WTC11 (cell line): ENCODE results near the gene NLRP5. TPM values are rescaled to one million over a fixed set of nuclear protein-coding genes. Genes with fewer than 3 reads are reported as not detected.

Experiments
- ATAC-seq: fragments of 200-7000 bp; cut with Tn5 transposase; 2 replicates; pipeline ENCODE4 v1.10.0; 2021; ENCODE audit warnings: mild to moderate bottlenecking, moderate library complexity
- CTCF ChIA-PET: fragments of 300-600 bp; sonication (Branson Sonifier 250); formaldehyde crosslinking; loops from one replicate; lab custom pipeline; 2021; ENCODE audit warnings: antibody characterized with exemption; lab: Charles Lee
- POLR2A ChIA-PET: fragments of 350-600 bp; sonication (Branson Sonifier 250); formaldehyde crosslinking; loops from one replicate; lab custom pipeline; 2021; ENCODE audit warnings: antibody characterized with exemption; lab: Charles Lee
- DNase-seq: peaks from one replicate; pipeline ENCODE4 v3.0.0; 2021; ENCODE audit warnings: low spot score
- H3K27ac Mint-ChIP-seq: 2 replicates; pipeline ENCODE4 v1.8.0; 2021; ENCODE audit warnings: mixed read lengths
- H3K27me3 Mint-ChIP-seq: 2 replicates; pipeline ENCODE4 v1.8.0; 2021; ENCODE audit warnings: low read depth, mild to moderate bottlenecking, moderate library complexity, mixed read lengths
- H3K36me3 Mint-ChIP-seq: 2 replicates; pipeline ENCODE4 v1.8.0; 2021; ENCODE audit warnings: mixed read lengths
- H3K4me1 Mint-ChIP-seq: 2 replicates; pipeline ENCODE4 v1.8.0; 2022; ENCODE audit warnings: mixed read lengths
- H3K4me3 Mint-ChIP-seq: 2 replicates; pipeline ENCODE4 v1.8.0; 2021; ENCODE audit warnings: mild to moderate bottlenecking, moderate library complexity, mixed read lengths
- H3K9me3 Mint-ChIP-seq: 2 replicates; pipeline ENCODE4 v1.8.0; 2021; ENCODE audit warnings: mixed read lengths
- CREB1 ChIP-seq: sonication (generic); formaldehyde crosslinking; IDR thresholded peaks from 2 replicates; pipeline ENCODE4 v1.8.0; 2023; ENCODE audit warnings: mild to moderate bottlenecking, missing genetic modification reagents
- CREM ChIP-seq: sonication (generic); formaldehyde crosslinking; IDR thresholded peaks from 2 replicates; pipeline ENCODE4 v1.8.1; 2022; ENCODE audit warnings: mild to moderate bottlenecking, missing genetic modification reagents, moderate library complexity
- ELF4 ChIP-seq: sonication (generic); formaldehyde crosslinking; IDR thresholded peaks from 2 replicates; pipeline ENCODE4 v1.8.1; 2022; ENCODE audit warnings: low read depth, mild to moderate bottlenecking, moderate library complexity, missing genetic modification reagents
- FOXP1 ChIP-seq: sonication (generic); formaldehyde crosslinking; IDR thresholded peaks from 2 replicates; pipeline ENCODE4 v1.8.0; 2022; ENCODE audit warnings: missing genetic modification reagents, mild to moderate bottlenecking, moderate library complexity, borderline replicate concordance
- GABPB1 ChIP-seq: sonication (generic); formaldehyde crosslinking; IDR thresholded peaks from 2 replicates; pipeline ENCODE4 v1.8.1; 2023; ENCODE audit warnings: mild to moderate bottlenecking, missing genetic modification reagents
- GRHL2 ChIP-seq: fragments of 250-450 bp; sonication (Bioruptor Pico); IDR thresholded peaks from 2 replicates; pipeline ENCODE4 v1.8.0; 2022; ENCODE audit warnings: mild to moderate bottlenecking, moderate library complexity; ENCODE audit not compliant: insufficient replicate concordance, severe bottlenecking
- GTF2I ChIP-seq: fragments of 250-450 bp; sonication (Bioruptor Pico); conservative IDR thresholded peaks from 2 replicates; pipeline ENCODE4 v1.4.0; 2021; ENCODE audit warnings: mild to moderate bottlenecking
- KAT7 ChIP-seq: sonication (generic); formaldehyde crosslinking; IDR thresholded peaks from 2 replicates; pipeline ENCODE4 v1.8.1; 2023; ENCODE audit warnings: missing genetic modification reagents, mild to moderate bottlenecking, borderline replicate concordance
- MYBL2 ChIP-seq: sonication (generic); formaldehyde crosslinking; IDR thresholded peaks from 2 replicates; pipeline ENCODE4 v1.8.1; 2023; ENCODE audit warnings: mild to moderate bottlenecking, moderate library complexity, missing genetic modification reagents
- NFATC4 ChIP-seq: fragments of 250-450 bp; sonication (Bioruptor Pico); IDR thresholded peaks from 2 replicates; pipeline ENCODE4 v1.9.0; 2021; ENCODE audit warnings: mild to moderate bottlenecking
- NR2C2 ChIP-seq: sonication (generic); formaldehyde crosslinking; IDR thresholded peaks from 2 replicates; pipeline ENCODE4 v1.8.0; 2022; ENCODE audit warnings: mild to moderate bottlenecking, missing genetic modification reagents
- NR3C1 ChIP-seq: sonication (generic); formaldehyde crosslinking; conservative IDR thresholded peaks from 2 replicates; pipeline ENCODE4 v1.8.1; 2023; ENCODE audit warnings: low read depth, mild to moderate bottlenecking, missing genetic modification reagents
- SMAD3 ChIP-seq: sonication (generic); formaldehyde crosslinking; IDR thresholded peaks from 2 replicates; pipeline ENCODE4 v1.8.0; 2022; ENCODE audit warnings: missing genetic modification reagents, mild to moderate bottlenecking, borderline replicate concordance
- SOX15 ChIP-seq: fragments of 250-450 bp; sonication (Bioruptor Pico); IDR thresholded peaks from 2 replicates; pipeline ENCODE4 v1.9.0; 2021; ENCODE audit warnings: mild to moderate bottlenecking
- SP1 ChIP-seq: sonication (generic); formaldehyde crosslinking; conservative IDR thresholded peaks from 2 replicates; pipeline ENCODE4 v1.8.1; 2022; ENCODE audit warnings: missing genetic modification reagents
- TEAD1 ChIP-seq: sonication (generic); formaldehyde crosslinking; IDR thresholded peaks from 2 replicates; pipeline ENCODE4 v1.8.0; 2022; ENCODE audit warnings: mild to moderate bottlenecking, missing genetic modification reagents
- TP53 ChIP-seq: sonication (generic); formaldehyde crosslinking; IDR thresholded peaks from 2 replicates; pipeline ENCODE4 v1.8.1; 2023; ENCODE audit warnings: mild to moderate bottlenecking, missing genetic modification reagents
- ZNF317 ChIP-seq: sonication (generic); formaldehyde crosslinking; IDR thresholded peaks from 2 replicates; pipeline ENCODE4 v1.8.1; 2023; ENCODE audit warnings: low read depth, mild to moderate bottlenecking, moderate library complexity, missing genetic modification reagents, borderline replicate concordance
- ZNF671 ChIP-seq: fragments of 250-450 bp; sonication (Bioruptor Pico); IDR thresholded peaks from 2 replicates; pipeline ENCODE4 v1.8.0; 2021; ENCODE audit warnings: mild to moderate bottlenecking
- total RNA-seq: library from RNA; stranded (reverse); gene quantifications from 3 replicates; pipeline ENCODE4 v1.2.3, GENCODE V29; 2021
- TF ChIP-seq, protein P1 (sequence below): sonication (generic); formaldehyde crosslinking; IDR thresholded peaks from 2 replicates; pipeline ENCODE4 v1.8.0; 2023; ENCODE audit warnings: mild to moderate bottlenecking, missing genetic modification reagents
- TF ChIP-seq, protein P2 (sequence below): sonication (generic); formaldehyde crosslinking; IDR thresholded peaks from 2 replicates; pipeline ENCODE4 v1.8.1; 2022; ENCODE audit warnings: low read depth, missing genetic modification reagents, borderline replicate concordance
- TF ChIP-seq, protein P3 (sequence below): fragments of 250-450 bp; sonication (Bioruptor Pico); IDR thresholded peaks from 2 replicates; pipeline ENCODE4 v1.8.0; 2021; ENCODE audit warnings: mild to moderate bottlenecking
- TF ChIP-seq, protein P4 (sequence below): sonication (generic); formaldehyde crosslinking; IDR thresholded peaks from 2 replicates; pipeline ENCODE4 v1.8.1; 2022; ENCODE audit warnings: low read depth, mild to moderate bottlenecking, moderate library complexity, missing genetic modification reagents, borderline replicate concordance
- TF ChIP-seq, protein P5 (sequence below): sonication (generic); formaldehyde crosslinking; IDR thresholded peaks from 2 replicates; pipeline ENCODE4 v1.8.0; 2022; ENCODE audit warnings: mild to moderate bottlenecking, missing genetic modification reagents
- TF ChIP-seq, protein P6 (sequence below): sonication (generic); formaldehyde crosslinking; IDR thresholded peaks from 2 replicates; pipeline ENCODE4 v1.8.0; 2022; ENCODE audit warnings: mild to moderate bottlenecking, missing genetic modification reagents

Gene NLRP5
- total RNA-seq, 1 experiment from 2014 or later: not detected

DNA sequence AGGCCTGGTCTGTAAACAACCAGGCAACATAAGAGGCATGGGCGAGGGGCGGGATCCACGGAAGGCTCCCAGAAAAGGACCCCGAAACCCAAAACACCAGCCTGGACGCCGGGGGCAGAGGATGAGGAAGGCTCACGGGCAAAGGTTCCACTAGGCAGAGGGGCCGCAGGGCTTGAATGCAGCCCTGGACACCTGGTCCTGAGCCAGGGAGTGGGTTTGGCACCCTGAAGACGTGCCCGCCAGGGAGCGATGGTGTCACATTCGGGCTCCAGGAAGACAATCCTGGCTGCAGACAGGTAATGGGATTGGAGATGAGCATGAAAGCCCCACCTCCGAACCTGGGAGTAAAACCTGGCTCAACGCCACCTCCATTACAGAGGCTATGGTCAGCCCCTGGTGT lies 102.8 kb downstream of the NLRP5 start (continued):
- TF ChIP-seq, protein P1, sequence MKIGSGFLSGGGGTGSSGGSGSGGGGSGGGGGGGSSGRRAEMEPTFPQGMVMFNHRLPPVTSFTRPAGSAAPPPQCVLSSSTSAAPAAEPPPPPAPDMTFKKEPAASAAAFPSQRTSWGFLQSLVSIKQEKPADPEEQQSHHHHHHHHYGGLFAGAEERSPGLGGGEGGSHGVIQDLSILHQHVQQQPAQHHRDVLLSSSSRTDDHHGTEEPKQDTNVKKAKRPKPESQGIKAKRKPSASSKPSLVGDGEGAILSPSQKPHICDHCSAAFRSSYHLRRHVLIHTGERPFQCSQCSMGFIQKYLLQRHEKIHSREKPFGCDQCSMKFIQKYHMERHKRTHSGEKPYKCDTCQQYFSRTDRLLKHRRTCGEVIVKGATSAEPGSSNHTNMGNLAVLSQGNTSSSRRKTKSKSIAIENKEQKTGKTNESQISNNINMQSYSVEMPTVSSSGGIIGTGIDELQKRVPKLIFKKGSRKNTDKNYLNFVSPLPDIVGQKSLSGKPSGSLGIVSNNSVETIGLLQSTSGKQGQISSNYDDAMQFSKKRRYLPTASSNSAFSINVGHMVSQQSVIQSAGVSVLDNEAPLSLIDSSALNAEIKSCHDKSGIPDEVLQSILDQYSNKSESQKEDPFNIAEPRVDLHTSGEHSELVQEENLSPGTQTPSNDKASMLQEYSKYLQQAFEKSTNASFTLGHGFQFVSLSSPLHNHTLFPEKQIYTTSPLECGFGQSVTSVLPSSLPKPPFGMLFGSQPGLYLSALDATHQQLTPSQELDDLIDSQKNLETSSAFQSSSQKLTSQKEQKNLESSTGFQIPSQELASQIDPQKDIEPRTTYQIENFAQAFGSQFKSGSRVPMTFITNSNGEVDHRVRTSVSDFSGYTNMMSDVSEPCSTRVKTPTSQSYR (CRISPR knock-in tag): no peak
- TF ChIP-seq GTF2I (CRISPR knock-in tag): no peak
- TF ChIP-seq, protein P2, sequence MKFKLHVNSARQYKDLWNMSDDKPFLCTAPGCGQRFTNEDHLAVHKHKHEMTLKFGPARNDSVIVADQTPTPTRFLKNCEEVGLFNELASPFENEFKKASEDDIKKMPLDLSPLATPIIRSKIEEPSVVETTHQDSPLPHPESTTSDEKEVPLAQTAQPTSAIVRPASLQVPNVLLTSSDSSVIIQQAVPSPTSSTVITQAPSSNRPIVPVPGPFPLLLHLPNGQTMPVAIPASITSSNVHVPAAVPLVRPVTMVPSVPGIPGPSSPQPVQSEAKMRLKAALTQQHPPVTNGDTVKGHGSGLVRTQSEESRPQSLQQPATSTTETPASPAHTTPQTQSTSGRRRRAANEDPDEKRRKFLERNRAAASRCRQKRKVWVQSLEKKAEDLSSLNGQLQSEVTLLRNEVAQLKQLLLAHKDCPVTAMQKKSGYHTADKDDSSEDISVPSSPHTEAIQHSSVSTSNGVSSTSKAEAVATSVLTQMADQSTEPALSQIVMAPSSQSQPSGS (CRISPR knock-in tag): no peak
- no peak for TF ChIP-seq SOX15 (CRISPR knock-in tag)
- TF ChIP-seq MYBL2 (CRISPR knock-in tag): no peak
- no peak for TF ChIP-seq NR3C1
- TF ChIP-seq KAT7 (CRISPR knock-in tag): no peak
- TF ChIP-seq, protein P3, sequence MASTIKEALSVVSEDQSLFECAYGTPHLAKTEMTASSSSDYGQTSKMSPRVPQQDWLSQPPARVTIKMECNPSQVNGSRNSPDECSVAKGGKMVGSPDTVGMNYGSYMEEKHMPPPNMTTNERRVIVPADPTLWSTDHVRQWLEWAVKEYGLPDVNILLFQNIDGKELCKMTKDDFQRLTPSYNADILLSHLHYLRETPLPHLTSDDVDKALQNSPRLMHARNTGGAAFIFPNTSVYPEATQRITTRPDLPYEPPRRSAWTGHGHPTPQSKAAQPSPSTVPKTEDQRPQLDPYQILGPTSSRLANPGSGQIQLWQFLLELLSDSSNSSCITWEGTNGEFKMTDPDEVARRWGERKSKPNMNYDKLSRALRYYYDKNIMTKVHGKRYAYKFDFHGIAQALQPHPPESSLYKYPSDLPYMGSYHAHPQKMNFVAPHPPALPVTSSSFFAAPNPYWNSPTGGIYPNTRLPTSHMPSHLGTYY (CRISPR knock-in tag): no peak
- TF ChIP-seq, all 79 proteins: peak for 0

DNA sequence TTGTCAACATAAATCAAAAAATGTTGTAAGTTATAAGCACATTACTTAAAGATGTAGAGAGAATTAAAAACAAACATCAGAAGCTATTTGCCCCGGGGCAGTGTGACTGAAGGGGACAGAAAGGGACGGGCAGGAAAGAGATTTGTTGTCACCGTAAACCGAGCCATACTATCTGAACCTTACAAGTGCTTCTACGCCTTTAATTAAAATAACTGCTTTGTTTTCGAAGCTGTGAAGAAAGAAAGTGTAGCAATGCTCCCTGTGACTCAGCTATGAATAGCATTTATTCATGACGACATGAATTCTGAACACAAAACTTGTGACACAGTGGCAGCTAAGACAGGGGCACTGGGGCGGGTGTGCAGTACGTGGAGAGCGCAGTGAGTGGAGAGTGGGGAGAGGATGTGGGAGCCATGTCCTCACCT lies 104.5 kb downstream of the NLRP5 start:
- CTCF ChIA-PET: interaction anchor here (1.0 to 4.1 kb wide), 4 partner anchors 10 to 219 kb away, joined by 3 to 19 read pairs (median 4); no protein-coding TSS in a partner anchor
- Mint-ChIP-seq H3K36me3 (peaks cover 36% of the 10 kb centered on the region), H3K4me3 (no peak overlapping the region), H3K4me1 (peaks cover 16% of the 10 kb centered on the region), H3K27me3 (no peaks in the 10 kb centered on the region), H3K27ac (peak overlapping the region; percentile 73; the same call in 1 of the 2 replicates), H3K9me3 (peaks cover 4% of the 10 kb centered on the region; the same call in 1 of the 2 replicates)
- POLR2A ChIA-PET: no interaction called here
- DNase-seq: no peak
- ATAC-seq: no peak
- TF ChIP-seq SP1 (no peak), SMAD3 (CRISPR knock-in tag) (no peak), TP53 (CRISPR knock-in tag) (no peak), ZNF671 (no peak), TEAD1 (CRISPR knock-in tag) (no peak), NR2C2 (no peak), CREM (CRISPR knock-in tag) (no peak), FOXP1 (CRISPR knock-in tag) (no peak), CREB1 (no peak), NFATC4 (CRISPR knock-in tag) (no peak), GRHL2 (CRISPR knock-in tag) (no peak), ELF4 (CRISPR knock-in tag) (no peak), ZNF317 (no peak), GABPB1 (CRISPR knock-in tag) (no peak)
- TF ChIP-seq, protein P3 (CRISPR knock-in tag): no peak
- TF ChIP-seq, protein P4, sequence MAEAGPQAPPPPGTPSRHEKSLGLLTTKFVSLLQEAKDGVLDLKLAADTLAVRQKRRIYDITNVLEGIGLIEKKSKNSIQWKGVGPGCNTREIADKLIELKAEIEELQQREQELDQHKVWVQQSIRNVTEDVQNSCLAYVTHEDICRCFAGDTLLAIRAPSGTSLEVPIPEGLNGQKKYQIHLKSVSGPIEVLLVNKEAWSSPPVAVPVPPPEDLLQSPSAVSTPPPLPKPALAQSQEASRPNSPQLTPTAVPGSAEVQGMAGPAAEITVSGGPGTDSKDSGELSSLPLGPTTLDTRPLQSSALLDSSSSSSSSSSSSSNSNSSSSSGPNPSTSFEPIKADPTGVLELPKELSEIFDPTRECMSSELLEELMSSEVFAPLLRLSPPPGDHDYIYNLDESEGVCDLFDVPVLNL (CRISPR knock-in tag): no peak
- TF ChIP-seq, protein P5, sequence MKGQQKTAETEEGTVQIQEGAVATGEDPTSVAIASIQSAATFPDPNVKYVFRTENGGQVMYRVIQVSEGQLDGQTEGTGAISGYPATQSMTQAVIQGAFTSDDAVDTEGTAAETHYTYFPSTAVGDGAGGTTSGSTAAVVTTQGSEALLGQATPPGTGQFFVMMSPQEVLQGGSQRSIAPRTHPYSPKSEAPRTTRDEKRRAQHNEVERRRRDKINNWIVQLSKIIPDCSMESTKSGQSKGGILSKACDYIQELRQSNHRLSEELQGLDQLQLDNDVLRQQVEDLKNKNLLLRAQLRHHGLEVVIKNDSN (CRISPR knock-in tag): no peak
- TF ChIP-seq, protein P6, sequence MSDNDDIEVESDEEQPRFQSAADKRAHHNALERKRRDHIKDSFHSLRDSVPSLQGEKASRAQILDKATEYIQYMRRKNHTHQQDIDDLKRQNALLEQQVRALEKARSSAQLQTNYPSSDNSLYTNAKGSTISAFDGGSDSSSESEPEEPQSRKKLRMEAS (CRISPR knock-in tag): no peak
